ENCODE measurements around the gene ZNF821. TPM values are rescaled to one million over a fixed set of nuclear protein-coding genes. Genes with fewer than 3 reads are reported as not detected.

Gene ZNF821
- total RNA-seq, 2 donors from 2014 or later, result 6.3 to 10.1 TPM

DNA sequence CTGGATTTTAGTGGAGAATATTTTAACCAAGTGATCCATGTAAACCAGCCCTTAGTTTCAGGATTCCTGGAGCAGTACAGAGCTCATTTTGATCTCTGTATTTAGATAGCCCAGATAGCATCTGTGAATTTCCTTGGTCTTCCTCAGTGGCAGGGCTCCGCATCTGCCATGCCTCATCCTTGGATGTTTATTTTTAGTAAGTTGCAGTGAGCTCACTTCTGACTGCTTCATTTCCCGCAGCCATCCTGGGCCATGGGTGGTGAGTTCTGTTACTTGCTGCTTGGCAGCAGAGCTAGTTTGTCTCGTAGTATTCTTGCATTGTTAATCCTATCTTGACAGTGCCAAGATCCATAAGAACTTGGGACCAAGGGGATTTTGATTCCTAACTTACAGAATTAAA, 45.1 kb upstream of the ZNF821 start:
- peaks cover 23% of the 10 kb centered on the region for H3K36me3 ChIP-seq
- no peak for DNase-seq
- TF ChIP-seq, protein P1, sequence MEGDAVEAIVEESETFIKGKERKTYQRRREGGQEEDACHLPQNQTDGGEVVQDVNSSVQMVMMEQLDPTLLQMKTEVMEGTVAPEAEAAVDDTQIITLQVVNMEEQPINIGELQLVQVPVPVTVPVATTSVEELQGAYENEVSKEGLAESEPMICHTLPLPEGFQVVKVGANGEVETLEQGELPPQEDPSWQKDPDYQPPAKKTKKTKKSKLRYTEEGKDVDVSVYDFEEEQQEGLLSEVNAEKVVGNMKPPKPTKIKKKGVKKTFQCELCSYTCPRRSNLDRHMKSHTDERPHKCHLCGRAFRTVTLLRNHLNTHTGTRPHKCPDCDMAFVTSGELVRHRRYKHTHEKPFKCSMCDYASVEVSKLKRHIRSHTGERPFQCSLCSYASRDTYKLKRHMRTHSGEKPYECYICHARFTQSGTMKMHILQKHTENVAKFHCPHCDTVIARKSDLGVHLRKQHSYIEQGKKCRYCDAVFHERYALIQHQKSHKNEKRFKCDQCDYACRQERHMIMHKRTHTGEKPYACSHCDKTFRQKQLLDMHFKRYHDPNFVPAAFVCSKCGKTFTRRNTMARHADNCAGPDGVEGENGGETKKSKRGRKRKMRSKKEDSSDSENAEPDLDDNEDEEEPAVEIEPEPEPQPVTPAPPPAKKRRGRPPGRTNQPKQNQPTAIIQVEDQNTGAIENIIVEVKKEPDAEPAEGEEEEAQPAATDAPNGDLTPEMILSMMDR (IDR thresholded peaks at IDR 0.05), result no peak
- no peak overlapping the region for H3K4me3 ChIP-seq
- no peak overlapping the region for H3K9ac ChIP-seq (ENCODE audit: low read depth in 2 of 2, low read length in 2 of 2)
- H3K9me3 ChIP-seq, result no peaks in the 10 kb centered on the region
- no peak overlapping the region for H3K27ac ChIP-seq
- intact Hi-C loops (cut with DNase I), result no loop called here
- H3K27me3 ChIP-seq, result no peaks in the 10 kb centered on the region
- peaks cover 12% of the 10 kb centered on the region for H3K4me1 ChIP-seq

- no peak overlapping the region for H3K4me3 ChIP-seq
- H3K9me3 ChIP-seq, result no peaks in the 10 kb centered on the region
- no peak overlapping the region for H3K9ac ChIP-seq (ENCODE audit: low read depth in 2 of 2, low read length in 2 of 2)
- DNase-seq, result no peak
- peaks cover 34% of the 10 kb centered on the region for H3K36me3 ChIP-seq
- peak overlapping the region; percentile 18 for H3K27ac ChIP-seq
- peaks cover 12% of the 10 kb centered on the region for H3K4me1 ChIP-seq
- no peaks in the 10 kb centered on the region for H3K27me3 ChIP-seq
- TF ChIP-seq, protein P1 (IDR thresholded peaks at IDR 0.05), result no peak
- intact Hi-C loops (cut with DNase I), result no loop called here
Observed at GRCh38 chr16:71927787-71928186, 43.8 kb upstream of the ZNF821 start.

GRCh38 chr16:71927383-71927782, 43.4 kb upstream of the ZNF821 start:
- Histone ChIP-seq H3K27me3 (no peaks in the 10 kb centered on the region), H3K36me3 (peaks cover 38% of the 10 kb centered on the region), H3K9ac (ENCODE audit: low read depth in 2 of 2, low read length in 2 of 2) (no peak overlapping the region), H3K4me1 (peaks cover 12% of the 10 kb centered on the region), H3K4me3 (no peak overlapping the region), H3K27ac (peak overlapping the region; percentile 18), H3K9me3 (no peaks in the 10 kb centered on the region)
- intact Hi-C loops (cut with DNase I), result no loop called here
- TF ChIP-seq, protein P1 (IDR thresholded peaks at IDR 0.05), result no peak
- DNase-seq, result peak; percentile 76

GRCh38 chr16:71924710-71925109, 40.7 kb upstream of the ZNF821 start:
- TF ChIP-seq, protein P1 (IDR thresholded peaks at IDR 0.05), result no peak
- peaks cover 57% of the 10 kb centered on the region for H3K36me3 ChIP-seq
- H3K27ac ChIP-seq, result no peak overlapping the region
- intact Hi-C loops (cut with DNase I), result no loop called here
- H3K9ac ChIP-seq (ENCODE audit: low read depth in 2 of 2, low read length in 2 of 2), result no peak overlapping the region
- H3K4me1 ChIP-seq, result peaks cover 12% of the 10 kb centered on the region
- no peaks in the 10 kb centered on the region for H3K9me3 ChIP-seq
- no peaks in the 10 kb centered on the region for H3K27me3 ChIP-seq
- H3K4me3 ChIP-seq, result no peak overlapping the region
- no peak for DNase-seq

- intact Hi-C loops (cut with DNase I), result no loop called here
Observed at GRCh38 chr16:71923941-71924690, 40.1 kb upstream of the ZNF821 start.

More at GRCh38 chr16:71923941-71924690, 40.1 kb upstream of the ZNF821 start:
- Histone ChIP-seq H3K4me1 (peaks cover 12% of the 10 kb centered on the region), H3K27me3 (no peaks in the 10 kb centered on the region), H3K4me3 (no peak overlapping the region), H3K9ac (ENCODE audit: low read depth in 2 of 2, low read length in 2 of 2) (no peak overlapping the region), H3K36me3 (peaks cover 63% of the 10 kb centered on the region), H3K9me3 (no peaks in the 10 kb centered on the region), H3K27ac (no peak overlapping the region)
- TF ChIP-seq, protein P1 (IDR thresholded peaks at IDR 0.05), result no peak
- no peak for DNase-seq
